LNCaP clone FGC (cell line): Measurements from ENCODE around the gene GRM4.
"Not testable (repeated sequence)": the region's sequence is repeated elsewhere in the genome, so short reads cannot be mapped to it uniquely, and the experiment has no call there.

Experiments used
- DNase-seq: peaks from one replicate; pipeline ENCODE4 v3.0.0-alpha.2; 2011; ENCODE audit warnings: low read depth
- H3K4me3 ChIP-seq: 2 replicates; pipeline ENCODE4 v1.5.1; 2011; ENCODE audit warnings: mild to moderate bottlenecking, low read depth, low read length, control low read depth
- CTCF ChIP-seq: IDR thresholded peaks from 2 replicates; pipeline ENCODE4 v1.5.1; 2012; ENCODE audit warnings: mild to moderate bottlenecking; ENCODE audit not compliant: control insufficient read depth, insufficient read depth; ENCODE audit errors: extremely low read depth

Gene GRM4

GRCh38 chr6:34044945-34045595, 100.8 kb downstream of the GRM4 start:
- no peak for TF ChIP-seq CTCF
- no peak for DNase-seq
- H3K4me3 ChIP-seq = no peak overlapping the region

DNA sequence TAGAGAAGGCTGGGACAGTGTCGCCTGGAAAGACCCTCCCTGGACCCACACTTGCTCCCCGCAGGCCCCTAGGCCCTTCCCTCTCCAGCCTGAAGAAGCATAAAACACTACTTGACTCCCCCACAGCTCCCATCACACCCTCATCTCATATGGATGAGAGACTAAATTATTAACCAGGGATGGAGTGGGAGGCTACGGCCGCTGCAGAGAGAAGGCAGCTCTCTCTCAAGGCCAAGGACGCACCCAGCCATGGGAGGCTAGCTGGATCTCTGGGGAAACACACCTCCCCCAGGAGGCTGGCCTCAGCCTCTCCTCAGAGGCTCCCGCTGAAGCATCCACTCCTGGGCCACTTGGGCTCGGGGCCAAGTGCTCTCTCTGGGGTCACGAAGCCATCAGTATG, 102.5 kb downstream of the GRM4 start:
- no peak for DNase-seq
- no peak for TF ChIP-seq CTCF

DNA sequence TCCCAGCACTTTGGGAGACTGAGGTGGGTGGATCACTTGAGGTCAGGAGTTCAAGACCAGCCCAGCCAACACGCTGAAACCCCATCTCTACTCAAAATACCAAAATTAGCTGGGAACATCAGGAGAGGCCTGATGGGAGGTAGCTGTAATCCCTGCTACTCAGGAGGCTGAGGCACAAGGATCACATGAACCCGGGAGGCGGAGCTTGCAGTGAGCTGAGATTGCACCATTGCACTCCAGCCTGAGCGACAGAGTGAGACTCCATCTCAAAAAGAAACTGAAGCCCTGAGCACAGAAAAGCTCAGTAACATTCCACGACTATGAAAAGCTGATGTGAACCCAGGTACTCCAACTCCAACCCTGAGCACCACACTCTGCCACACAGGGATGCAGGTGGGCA, 103.9 kb downstream of the GRM4 start:
- H3K4me3 ChIP-seq, DNase-seq: not testable (repeated sequence)

More for the DNA sequence above, 102.5 kb downstream of the GRM4 start:
- H3K4me3 ChIP-seq = no peak overlapping the region

DNA sequence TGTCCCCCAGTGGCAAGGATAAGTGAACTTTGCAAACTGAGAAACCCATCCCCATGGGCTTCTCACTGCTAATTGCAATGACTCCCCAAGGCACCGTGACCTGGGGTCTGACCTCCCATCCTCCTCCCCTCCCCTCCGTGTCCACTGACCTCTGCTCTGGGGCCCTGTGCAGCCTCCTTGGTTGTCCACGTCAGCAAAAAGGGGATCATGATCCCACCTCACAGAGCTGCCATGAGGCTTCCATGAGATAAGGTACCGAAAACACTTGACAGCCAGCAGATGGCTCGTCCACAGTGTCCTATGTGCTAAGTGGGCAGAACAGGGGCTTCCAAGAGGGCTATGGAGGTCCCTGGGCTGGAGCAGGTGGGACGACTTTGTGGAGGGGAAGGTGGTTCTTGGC, 104.5 kb downstream of the GRM4 start:
- no peak overlapping the region for H3K4me3 ChIP-seq
- no peak for TF ChIP-seq CTCF
- DNase-seq = no peak

- no peak overlapping the region for H3K4me3 ChIP-seq
- no peak for DNase-seq
- TF ChIP-seq CTCF = no peak
These were observed 105.9 kb downstream of the GRM4 start for GRCh38 chr6:34039943-34040342.

DNA sequence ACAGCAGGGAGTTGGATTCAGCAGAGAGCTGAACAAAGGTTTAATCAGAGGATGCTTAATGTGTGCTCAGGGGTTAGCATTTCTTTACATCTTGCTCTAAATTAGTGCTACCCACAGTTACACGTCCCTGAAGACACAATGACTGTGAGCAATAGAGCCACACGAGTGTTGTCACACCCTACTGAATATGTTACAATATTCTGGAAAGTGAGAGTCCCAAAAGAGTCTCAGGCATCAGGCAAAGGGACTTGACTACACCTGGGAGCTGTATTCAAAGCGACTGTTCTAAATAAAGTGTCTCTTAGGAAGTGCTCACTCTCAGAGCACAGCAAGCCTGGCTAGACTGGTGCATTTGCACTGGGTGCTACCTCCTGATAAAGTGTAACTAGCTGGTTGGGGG, 108.7 kb downstream of the GRM4 start:
- no peak overlapping the region for H3K4me3 ChIP-seq
- no peak for TF ChIP-seq CTCF
- DNase-seq = no peak

DNA sequence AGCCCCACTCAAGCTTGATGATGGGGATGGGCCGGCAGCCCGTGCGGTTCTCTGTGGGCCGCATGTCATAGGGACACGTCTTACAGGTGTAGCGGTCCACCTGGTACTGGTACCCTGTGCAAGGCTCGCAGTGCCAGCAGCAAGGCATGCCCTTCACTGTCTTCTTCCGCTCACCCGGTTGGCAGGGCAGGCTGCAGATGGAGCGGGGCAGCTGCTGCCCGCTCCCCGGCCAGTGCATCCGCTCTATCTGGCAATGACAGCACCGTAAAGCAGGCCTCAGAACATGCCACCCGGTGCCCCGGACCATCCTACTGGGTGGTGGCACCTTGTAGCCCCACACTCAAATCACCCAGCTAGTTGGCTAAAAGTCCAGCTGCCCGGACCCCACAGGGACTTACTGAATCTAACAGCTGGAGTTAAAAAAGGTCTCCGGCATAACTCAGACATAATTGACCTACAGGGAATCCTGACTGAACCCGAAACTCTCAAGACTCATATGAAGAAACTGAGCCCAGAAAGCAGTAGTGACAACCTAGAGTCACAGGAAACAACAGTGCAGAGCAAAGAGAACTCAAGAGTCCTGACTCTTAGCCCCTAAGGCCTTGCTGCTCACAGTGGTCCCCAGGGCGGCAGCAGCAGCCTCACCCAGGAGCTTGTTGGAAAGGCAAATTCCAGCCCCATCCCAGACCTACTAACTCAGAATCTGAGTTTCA, 109.4 kb downstream of the GRM4 start:
- TF ChIP-seq CTCF = no peak

More for the DNA sequence above, 109.4 kb downstream of the GRM4 start:
- no peak overlapping the region for H3K4me3 ChIP-seq
- no peak for DNase-seq
